GM15510 (cell line): ENCODE data around the gene CSGALNACT2.

ENCODE experiments used
- POLR2A ChIP-seq: IDR thresholded peaks from 3 replicates; pipeline ENCODE4 v1.6.1; 2011; ENCODE audit warnings: borderline replicate concordance; ENCODE audit not compliant: insufficient read length; ENCODE audit errors: extremely low read depth

The CSGALNACT2 gene

GRCh38 chr10:43203448-43204041 lies 65.3 kb downstream of the CSGALNACT2 start:
- TF ChIP-seq POLR2A, result no peak

- no peak for TF ChIP-seq POLR2A
Measured at GRCh38 chr10:43204042-43204942, 66.0 kb downstream of the CSGALNACT2 start.

- TF ChIP-seq POLR2A, result no peak
Measured at GRCh38 chr10:43204943-43205671, 66.9 kb downstream of the CSGALNACT2 start.

- no peak for TF ChIP-seq POLR2A
Measured at GRCh38 chr10:43205681-43206390, 67.6 kb downstream of the CSGALNACT2 start.

- no peak for TF ChIP-seq POLR2A
Measured at GRCh38 chr10:43206391-43207235, 68.4 kb downstream of the CSGALNACT2 start.

GRCh38 chr10:43208147-43209073 lies 70.2 kb downstream of the CSGALNACT2 start:
- no peak for TF ChIP-seq POLR2A

- TF ChIP-seq POLR2A, result no peak
Measured at GRCh38 chr10:43209074-43209455, 70.8 kb downstream of the CSGALNACT2 start.

GRCh38 chr10:43209651-43210141 lies 71.5 kb downstream of the CSGALNACT2 start:
- no peak for TF ChIP-seq POLR2A

- no peak for TF ChIP-seq POLR2A
Measured at GRCh38 chr10:43210556-43210955, 72.3 kb downstream of the CSGALNACT2 start.

GRCh38 chr10:43211030-43211429 lies 72.8 kb downstream of the CSGALNACT2 start:
- TF ChIP-seq POLR2A, result no peak

GRCh38 chr10:43211431-43212042 lies 73.3 kb downstream of the CSGALNACT2 start:
- no peak for TF ChIP-seq POLR2A

- TF ChIP-seq POLR2A, result no peak
Measured at GRCh38 chr10:43212043-43212721, 73.9 kb downstream of the CSGALNACT2 start.
